Gastroesophageal sphincter (tissue), 3 donors: ENCODE measurements around the gene FAM222B.

ENCODE experiments used
- POLR2A ChIP-seq, 2 donors: fragments of 450-650 bp; IDR thresholded peaks; one replicate each; pipeline ENCODE4 v1.6.1; 2017; ENCODE audit warnings: antibody characterized with exemption in 2 of 2, mild to moderate bottlenecking in 2 of 2, moderate library complexity in 1 of 2
- TF ChIP-seq, protein P1 (sequence below), 4 experiments: fragments of 200-600 bp in 2 of 4; fragments of 450-650 bp in 2 of 4; sonication (generic) in 1 of 4; IDR thresholded peaks; one replicate each; pipeline ENCODE4 v1.5.1; 2017 to 2019; ENCODE audit warnings: antibody characterized with exemption in 4 of 4, mild to moderate bottlenecking in 2 of 4, moderate library complexity in 2 of 4

DNA sequence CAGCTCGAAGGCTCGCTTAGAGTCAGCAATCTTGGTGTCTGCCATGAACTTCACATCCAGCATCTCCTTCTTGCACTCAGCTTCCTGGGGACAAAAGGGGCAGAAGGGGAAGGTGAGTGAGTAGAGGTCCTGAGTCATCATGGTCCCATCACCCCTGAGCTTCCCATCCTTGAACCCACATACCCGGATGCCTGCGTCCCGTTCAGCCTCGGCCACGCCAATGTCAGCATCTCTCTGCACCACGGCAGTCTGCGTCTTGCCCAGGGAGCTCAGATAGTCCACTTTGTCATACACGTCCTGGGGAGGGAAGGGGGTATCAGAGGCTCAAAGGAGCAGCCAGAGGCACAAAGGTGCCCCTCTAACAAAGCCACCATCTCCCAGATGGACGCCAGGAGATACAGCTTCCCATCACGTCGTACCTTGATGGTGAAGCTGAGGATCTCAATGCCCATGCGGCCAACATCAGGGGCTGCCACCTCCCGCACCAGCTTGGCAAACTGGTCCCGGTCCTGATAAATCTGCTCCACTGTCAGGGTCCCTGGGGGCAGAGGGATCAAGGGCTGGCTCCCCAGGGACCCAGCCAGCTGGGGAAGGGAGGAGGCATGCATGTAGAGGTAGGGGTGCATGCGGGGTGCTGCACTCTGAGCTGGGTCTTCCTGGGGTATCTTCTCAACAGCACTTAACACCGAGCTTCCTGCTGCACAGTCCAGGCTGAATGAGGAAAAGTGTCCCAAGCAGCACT is 39.7 kb upstream of the FAM222B start:
- TF ChIP-seq, protein P1, sequence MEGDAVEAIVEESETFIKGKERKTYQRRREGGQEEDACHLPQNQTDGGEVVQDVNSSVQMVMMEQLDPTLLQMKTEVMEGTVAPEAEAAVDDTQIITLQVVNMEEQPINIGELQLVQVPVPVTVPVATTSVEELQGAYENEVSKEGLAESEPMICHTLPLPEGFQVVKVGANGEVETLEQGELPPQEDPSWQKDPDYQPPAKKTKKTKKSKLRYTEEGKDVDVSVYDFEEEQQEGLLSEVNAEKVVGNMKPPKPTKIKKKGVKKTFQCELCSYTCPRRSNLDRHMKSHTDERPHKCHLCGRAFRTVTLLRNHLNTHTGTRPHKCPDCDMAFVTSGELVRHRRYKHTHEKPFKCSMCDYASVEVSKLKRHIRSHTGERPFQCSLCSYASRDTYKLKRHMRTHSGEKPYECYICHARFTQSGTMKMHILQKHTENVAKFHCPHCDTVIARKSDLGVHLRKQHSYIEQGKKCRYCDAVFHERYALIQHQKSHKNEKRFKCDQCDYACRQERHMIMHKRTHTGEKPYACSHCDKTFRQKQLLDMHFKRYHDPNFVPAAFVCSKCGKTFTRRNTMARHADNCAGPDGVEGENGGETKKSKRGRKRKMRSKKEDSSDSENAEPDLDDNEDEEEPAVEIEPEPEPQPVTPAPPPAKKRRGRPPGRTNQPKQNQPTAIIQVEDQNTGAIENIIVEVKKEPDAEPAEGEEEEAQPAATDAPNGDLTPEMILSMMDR (IDR thresholded peaks at IDR 0.05), result no peak
- TF ChIP-seq POLR2A (IDR thresholded peaks at IDR 0.05), result no peak
